K562 (cell line): Measurements from ENCODE around the gene SLC2A4RG. TPM values are rescaled to one million over a fixed set of nuclear protein-coding genes. Genes with fewer than 3 reads are reported as not detected.

Experiments used
- ATAC-seq: fragments of 200-7000 bp; cut with Tn5 transposase; 3 replicates; pipeline ENCODE4 v1.9.1; 2020; ENCODE audit warnings: moderate library complexity
- BruUV-seq: library from RNA; stranded (reverse); fragments of 400-500 nt; replicated peaks from 2 replicates; lab custom pipeline; 2021; lab: Mats Ljungman, UMichigan
- CTCF ChIA-PET: fragments of 300-600 bp; formaldehyde crosslinking; extraction: SDS; loops from one replicate; lab custom pipeline; 2021; ENCODE audit warnings: low intra/inter-chr PET ratio; lab: Yijun Ruan, JAX
- POLR2A ChIA-PET: fragments of 300-600, 350-650 bp; sonication (Branson Sonifier 250); formaldehyde crosslinking; extraction: SDS; loops from one replicate; lab custom pipeline; 2021; ENCODE audit warnings: antibody characterized with exemption, inconsistent platforms; lab: Yijun Ruan, JAX
- DNase-seq, 4 experiments: peaks; one replicate each; pipeline versions ENCODE4 v3.0.0 to v3.0.0-alpha.2; 2011 to 2018; ENCODE audit warnings: low spot score in 3 of 4, mixed read lengths in 3 of 4; ENCODE audit errors: extremely low read depth in 1 of 4
- FAIRE-seq: peaks from 2 replicates; lab custom pipeline; 2011; peaks lifted over from hg19 to GRCh38; lab: Jason Lieb, UNC
- H2AFZ ChIP-seq: 2 replicates; pipeline ENCODE4 v1.6.0; 2011; ENCODE audit warnings: low read depth, low read length, control low read depth, inconsistent platforms
- H3K27ac ChIP-seq: fragments of 200-600 bp; 3 replicates; pipeline ENCODE4 v1.8.0; 2011; ENCODE audit warnings: low read depth, mild to moderate bottlenecking, control low read depth, inconsistent platforms, low read length, moderate library complexity, mixed read lengths; ENCODE audit errors: extremely low read depth
- H3K27me3 ChIP-seq, 2 experiments: fragments of 300-600 bp in 1 of 2; 2 replicates in 1 of 2; 3 replicates in 1 of 2; pipeline versions ENCODE4 v1.6.0 to v1.8.0; 2011; ENCODE audit warnings: inconsistent platforms in 2 of 2, low read length in 2 of 2, mild to moderate bottlenecking in 1 of 2, mixed read lengths in 1 of 2, moderate library complexity in 1 of 2; ENCODE audit not compliant: control insufficient read depth in 2 of 2, insufficient read depth in 2 of 2
- H3K36me3 ChIP-seq: fragments of 300-600 bp; 3 replicates; pipeline ENCODE4 v1.8.0; 2011; ENCODE audit warnings: mild to moderate bottlenecking, low read length, inconsistent platforms; ENCODE audit not compliant: control insufficient read depth, insufficient read depth
- H3K4me1 ChIP-seq, 2 experiments: fragments of 200-600 bp in 1 of 2; replicated peaks in 1 of 2; 2 replicates in 1 of 2; 3 replicates in 1 of 2; pipeline versions ENCODE4 v1.5.1 to v1.8.0; 2011; ENCODE audit warnings: inconsistent platforms in 2 of 2, low read length in 2 of 2, mild to moderate bottlenecking in 1 of 2, mixed read lengths in 1 of 2, moderate library complexity in 1 of 2; ENCODE audit not compliant: control insufficient read depth in 2 of 2, insufficient read depth in 2 of 2
- H3K4me2 ChIP-seq: 2 replicates; pipeline ENCODE4 v1.6.1; 2011; ENCODE audit warnings: low read length, control low read depth, inconsistent platforms, mixed read lengths; ENCODE audit not compliant: insufficient read depth
- H3K4me3 ChIP-seq: fragments of 200-600 bp; sonication (generic), shearing (Covaris generic); 2 replicates; pipeline ENCODE4 v1.5.1; 2016; ENCODE audit warnings: control low read depth, inconsistent platforms
- H3K79me2 ChIP-seq: fragments of 200-600 bp; 3 replicates; pipeline ENCODE4 v1.8.0; 2011; ENCODE audit warnings: low read length, inconsistent platforms; ENCODE audit not compliant: control insufficient read depth, insufficient read depth
- H3K9ac ChIP-seq, 2 experiments: 2 replicates each; pipeline versions ENCODE4 v1.6.0 to v1.6.1; 2011; ENCODE audit warnings: low read depth in 2 of 2, low read length in 2 of 2, control low read depth in 1 of 2, inconsistent platforms in 1 of 2, mild to moderate bottlenecking in 1 of 2, mixed read lengths in 1 of 2; ENCODE audit not compliant: insufficient read depth in 1 of 2
- H3K9me1 ChIP-seq: one replicate; pipeline ENCODE4 v1.6.0; 2011; ENCODE audit warnings: inconsistent platforms, mild to moderate bottlenecking, low read length, moderate library complexity; ENCODE audit not compliant: control insufficient read depth, insufficient read depth
- H3K9me3 ChIP-seq: replicated peaks from 2 replicates; pipeline ENCODE4 v1.5.1; 2011; ENCODE audit warnings: low read depth, low read length, inconsistent platforms; ENCODE audit not compliant: control insufficient read depth, insufficient read depth
- H4K20me1 ChIP-seq: replicated peaks from 2 replicates; pipeline ENCODE4 v1.6.1; 2011; ENCODE audit warnings: low read length, inconsistent platforms, mixed read lengths; ENCODE audit not compliant: control insufficient read depth, insufficient read depth
- CBFA2T2 ChIP-seq: fragments of 450-650 bp; conservative IDR thresholded peaks from 2 replicates; pipeline ENCODE4 v1.6.1; 2017; ENCODE audit warnings: mild to moderate bottlenecking
- GTF2F1 ChIP-seq: IDR thresholded peaks from 2 replicates; pipeline ENCODE4 v1.6.1; 2011; ENCODE audit warnings: low read depth, low read length, improper control_type of control experiment
- WGBS: fragments of 100-300 bp; shearing (Covaris generic); methylation state at CpG from one replicate; pipeline ENCODE4 v1.1.6; 2016; ENCODE audit warnings: low coverage, mixed read lengths; ENCODE audit not compliant: insufficient coverage; ENCODE audit errors: missing lambda C conversion rate; 5-methylcytosine and 5-hydroxymethylcytosine counted together
- in situ Hi-C: fragments of 300-500 bp; cut with MboI; formaldehyde crosslinking; loops from 4 replicates; pipeline ENCODE4 v1.15.0; 2018; ENCODE audit warnings: inconsistent platforms, mixed read lengths
- intact Hi-C: fragments of 100-400 bp; cut with micrococcal nuclease; formaldehyde crosslinking; loops from 2 replicates; pipeline ENCODE4 v1.14.2; 2022
- polyA plus RNA-seq, 8 experiments: library from polyadenylated mRNA; depleted of rRNA in 4 of 8; stranded (reverse) in 5 of 8; unstranded in 3 of 8; fragments of >200 nt; fragmentation: Nextera tagmentation in 2 of 8; fragmentation: Illumina TruSeq in 1 of 8; extraction: Ambion mirVana in 2 of 8; extraction: Trizol in 1 of 8; gene quantifications; 2 replicates each; pipeline versions ENCODE4 v1.2.1 to v1.2.3, GENCODE V29; 2011 to 2014; ENCODE audit warnings: inconsistent platforms in 1 of 8, missing spikeins in 1 of 8
- total RNA-seq, 7 experiments: library from RNA; depleted of rRNA in 6 of 7; stranded (reverse); fragments of >200 nt in 6 of 7; fragmentation: Illumina TruSeq in 2 of 7; extraction: Trizol in 2 of 7; gene quantifications; 2 replicates each; pipeline versions ENCODE4 v1.2.1 to v1.2.3, GENCODE V29; 2011 to 2021; ENCODE audit warnings: low replicate concordance in 1 of 7
- TF ChIP-seq, protein P1 (sequence below), 2 experiments: fragments of 450-650 bp in 1 of 2; sonication (generic) in 1 of 2; formaldehyde crosslinking in 1 of 2; IDR thresholded peaks; 2 replicates each; pipeline versions ENCODE4 v1.7.1 to v1.9.0; 2016 to 2022; ENCODE audit warnings: inconsistent platforms in 1 of 2, mild to moderate bottlenecking in 1 of 2, missing genetic modification reagents in 1 of 2

The SLC2A4RG gene
- total and polyA plus RNA-seq, 9 of the 15 experiments (the other 6 are each of a cell fraction or from before 2014, with no cell fraction given) = 0.34 to 97.3 (median 26.5) TPM

DNA sequence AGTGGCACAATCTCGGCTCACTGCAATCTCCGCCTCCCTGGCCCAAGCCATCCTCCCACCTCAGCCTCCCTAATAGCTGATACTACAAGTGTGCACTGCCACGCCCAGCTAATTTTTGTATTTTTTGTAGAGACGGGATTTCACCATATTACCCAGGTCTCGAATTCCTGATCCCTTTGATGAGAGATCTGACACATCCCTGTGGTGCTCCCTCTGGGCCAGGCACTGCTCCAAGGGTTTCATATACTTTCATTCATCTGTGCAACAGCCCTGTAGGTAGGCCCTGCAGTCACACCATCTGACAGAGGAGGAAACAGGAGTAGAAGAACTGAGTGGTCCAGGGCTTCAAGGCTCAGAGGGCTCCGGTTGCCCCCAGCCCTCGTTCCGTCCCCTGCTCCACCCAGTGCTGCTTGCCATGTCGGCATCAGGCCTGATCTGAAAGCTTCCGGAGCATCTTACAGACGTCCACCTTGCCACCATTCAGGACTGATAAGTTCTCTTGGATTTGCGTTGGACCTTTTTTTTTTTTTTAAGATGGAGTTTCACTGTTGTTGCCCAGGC lies 28.4 kb upstream of the SLC2A4RG start:
- BruUV-seq = no TSS peak

More for the DNA sequence above, 28.4 kb upstream of the SLC2A4RG start:
- H4K20me1 ChIP-seq = peaks cover 17% of the 10 kb centered on the region
- ChIA-PET POLR2A (interaction anchor here (1.3 kb wide), 1 partner anchor 30 kb away, joined by 3 read pairs; no protein-coding TSS in a partner anchor), CTCF (no interaction called here)
- TF ChIP-seq GTF2F1 (no peak), CBFA2T2 (no peak)
- TF ChIP-seq, protein P1, sequence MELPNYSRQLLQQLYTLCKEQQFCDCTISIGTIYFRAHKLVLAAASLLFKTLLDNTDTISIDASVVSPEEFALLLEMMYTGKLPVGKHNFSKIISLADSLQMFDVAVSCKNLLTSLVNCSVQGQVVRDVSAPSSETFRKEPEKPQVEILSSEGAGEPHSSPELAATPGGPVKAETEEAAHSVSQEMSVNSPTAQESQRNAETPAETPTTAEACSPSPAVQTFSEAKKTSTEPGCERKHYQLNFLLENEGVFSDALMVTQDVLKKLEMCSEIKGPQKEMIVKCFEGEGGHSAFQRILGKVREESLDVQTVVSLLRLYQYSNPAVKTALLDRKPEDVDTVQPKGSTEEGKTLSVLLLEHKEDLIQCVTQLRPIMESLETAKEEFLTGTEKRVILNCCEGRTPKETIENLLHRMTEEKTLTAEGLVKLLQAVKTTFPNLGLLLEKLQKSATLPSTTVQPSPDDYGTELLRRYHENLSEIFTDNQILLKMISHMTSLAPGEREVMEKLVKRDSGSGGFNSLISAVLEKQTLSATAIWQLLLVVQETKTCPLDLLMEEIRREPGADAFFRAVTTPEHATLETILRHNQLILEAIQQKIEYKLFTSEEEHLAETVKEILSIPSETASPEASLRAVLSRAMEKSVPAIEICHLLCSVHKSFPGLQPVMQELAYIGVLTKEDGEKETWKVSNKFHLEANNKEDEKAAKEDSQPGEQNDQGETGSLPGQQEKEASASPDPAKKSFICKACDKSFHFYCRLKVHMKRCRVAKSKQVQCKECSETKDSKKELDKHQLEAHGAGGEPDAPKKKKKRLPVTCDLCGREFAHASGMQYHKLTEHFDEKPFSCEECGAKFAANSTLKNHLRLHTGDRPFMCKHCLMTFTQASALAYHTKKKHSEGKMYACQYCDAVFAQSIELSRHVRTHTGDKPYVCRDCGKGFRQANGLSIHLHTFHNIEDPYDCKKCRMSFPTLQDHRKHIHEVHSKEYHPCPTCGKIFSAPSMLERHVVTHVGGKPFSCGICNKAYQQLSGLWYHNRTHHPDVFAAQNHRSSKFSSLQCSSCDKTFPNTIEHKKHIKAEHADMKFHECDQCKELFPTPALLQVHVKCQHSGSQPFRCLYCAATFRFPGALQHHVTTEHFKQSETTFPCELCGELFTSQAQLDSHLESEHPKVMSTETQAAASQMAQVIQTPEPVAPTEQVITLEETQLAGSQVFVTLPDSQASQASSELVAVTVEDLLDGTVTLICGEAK (IDR thresholded peaks at IDR 0.05) = no peak
- TF ChIP-seq, protein P1 (CRISPR knock-in tag; IDR thresholded peaks at IDR 0.05) = no peak
- intact Hi-C loops = no loop called here
- peaks cover 67% of the 10 kb centered on the region for H3K36me3 ChIP-seq
- peaks cover 13 to 41% of the 10 kb centered on the region in 2 experiments for H3K4me1 ChIP-seq
- H3K9me3 ChIP-seq = peaks cover 11% of the 10 kb centered on the region; the same call in 1 of the 2 replicates
- ATAC-seq (no peak), FAIRE-seq (no peak), DNase-seq (peak in 2 of 4 experiments; percentile 2 to 3)
- H3K27me3 ChIP-seq = no peaks in the 10 kb centered on the region
- H3K4me2 ChIP-seq = no peak overlapping the region
- H3K27ac ChIP-seq = no peak overlapping the region
- H3K4me3 ChIP-seq = no peak overlapping the region
- H2AFZ ChIP-seq = no peak overlapping the region
- no peaks in the 10 kb centered on the region for H3K9me1 ChIP-seq
- WGBS = 80% methylated on average over 7 of the region's 12 CpGs
- in situ Hi-C loops = loop anchor here (5.0 kb wide), 1 partner anchor 61 kb away; no protein-coding TSS in a partner anchor
- H3K79me2 ChIP-seq = peaks cover 66% of the 10 kb centered on the region
- H3K9ac ChIP-seq = peak overlapping the region in 1 of 2 experiments; percentile 58; a peak in 2 of 4 replicates
